Measurements from ENCODE around the gene SERBP1. TPM values are rescaled to one million over a fixed set of nuclear protein-coding genes. Genes with fewer than 3 reads are reported as not detected.

Gene SERBP1
- total RNA-seq, 1 donor from 2014 or later, result 137 TPM

- H3K4me1 ChIP-seq, result peaks cover 6% of the 10 kb centered on the region
- no peaks in the 10 kb centered on the region for H3K27me3 ChIP-seq
- H3K4me3 ChIP-seq, result no peak overlapping the region
- no peaks in the 10 kb centered on the region for H3K36me3 ChIP-seq
- TF ChIP-seq CTCF (IDR thresholded peaks at IDR 0.05), result no peak
- intact Hi-C loops (cut with DNase I), result no loop called here
- no peaks in the 10 kb centered on the region for H3K9me3 ChIP-seq
- H3K27ac ChIP-seq, result no peak overlapping the region
- ATAC-seq (no peak), DNase-seq (no peak)
Observed at GRCh38 chr1:67440339-67440738, 10.1 kb upstream of the SERBP1 start.

- Histone ChIP-seq H3K36me3 (no peaks in the 10 kb centered on the region), H3K27ac (no peak overlapping the region), H3K4me3 (no peak overlapping the region), H3K9me3 (no peaks in the 10 kb centered on the region), H3K27me3 (no peaks in the 10 kb centered on the region), H3K4me1 (peaks cover 6% of the 10 kb centered on the region)
- TF ChIP-seq CTCF (IDR thresholded peaks at IDR 0.05), result no peak
- DNase-seq (no peak), ATAC-seq (no peak)
- intact Hi-C loops (cut with DNase I), result no loop called here
Observed at GRCh38 chr1:67439277-67440029, 9.3 kb upstream of the SERBP1 start.

GRCh38 chr1:67437961-67438360, 7.8 kb upstream of the SERBP1 start:
- intact Hi-C loops (cut with DNase I), result no loop called here
- DNase-seq (no peak), ATAC-seq (no peak)
- no peaks in the 10 kb centered on the region for H3K9me3 ChIP-seq
- no peak overlapping the region for H3K27ac ChIP-seq
- H3K4me3 ChIP-seq, result no peak overlapping the region
- peaks cover 6% of the 10 kb centered on the region for H3K4me1 ChIP-seq
- no peak for TF ChIP-seq CTCF (IDR thresholded peaks at IDR 0.05)
- H3K36me3 ChIP-seq, result no peaks in the 10 kb centered on the region
- no peaks in the 10 kb centered on the region for H3K27me3 ChIP-seq

- no peaks in the 10 kb centered on the region for H3K9me3 ChIP-seq
- H3K27me3 ChIP-seq, result no peaks in the 10 kb centered on the region
- DNase-seq (no peak), ATAC-seq (no peak)
- H3K4me3 ChIP-seq, result no peak overlapping the region
- H3K36me3 ChIP-seq, result no peaks in the 10 kb centered on the region
- intact Hi-C loops (cut with DNase I), result no loop called here
- H3K27ac ChIP-seq, result no peak overlapping the region
- peaks cover 8% of the 10 kb centered on the region for H3K4me1 ChIP-seq
- TF ChIP-seq CTCF (IDR thresholded peaks at IDR 0.05), result no peak
Observed at GRCh38 chr1:67436511-67437055, 6.4 kb upstream of the SERBP1 start.

GRCh38 chr1:67434491-67434890, 4.3 kb upstream of the SERBP1 start:
- Histone ChIP-seq H3K9me3 (no peaks in the 10 kb centered on the region), H3K4me1 (peaks cover 6% of the 10 kb centered on the region), H3K4me3 (no peak overlapping the region), H3K27ac (no peak overlapping the region), H3K27me3 (no peaks in the 10 kb centered on the region), H3K36me3 (no peaks in the 10 kb centered on the region)
- ATAC-seq, result no peak
- intact Hi-C loops (cut with DNase I), result no loop called here
- TF ChIP-seq CTCF (IDR thresholded peaks at IDR 0.05), result no peak
- no peak for DNase-seq

Data from upper lobe of right lung (tissue), 1 donor.